H1 (cell line): Measurements from ENCODE around the gene EHHADH. TPM values are rescaled to one million over a fixed set of nuclear protein-coding genes. Genes with fewer than 3 reads are reported as not detected.

Experiments used
- CTCF ChIA-PET: fragments of 300-600 bp; sonication (Branson Sonifier 250); formaldehyde crosslinking; loops from one replicate; lab custom pipeline; 2021; ENCODE audit not compliant: partially characterized antibody; lab: Charles Lee
- POLR2A ChIA-PET: fragments of 300-600 bp; sonication (Branson Sonifier 250); formaldehyde crosslinking; loops from one replicate; lab custom pipeline; 2021; ENCODE audit warnings: inconsistent platforms; ENCODE audit not compliant: partially characterized antibody; lab: Charles Lee
- DNase-seq, 2 experiments: peaks; one replicate each; pipeline versions ENCODE4 v3.0.0 to v3.0.0-alpha.2; 2010 to 2022; ENCODE audit warnings: low spot score in 2 of 2, low read depth in 1 of 2, mixed read lengths in 1 of 2
- FAIRE-seq: peaks from 2 replicates; lab custom pipeline; 2011; peaks lifted over from hg19 to GRCh38; lab: Jason Lieb, UNC
- H2AFZ ChIP-seq: 2 replicates; pipeline ENCODE4 v1.8.1; 2012; ENCODE audit warnings: low read length, inconsistent platforms
- H2AK5ac ChIP-seq: 2 replicates; pipeline ENCODE4 v1.6.1; 2013; ENCODE audit warnings: low read depth, low read length
- H2BK120ac ChIP-seq: replicated peaks from 2 replicates; pipeline ENCODE3; 2013; ENCODE audit warnings: low read depth, low read length, inconsistent platforms
- H2BK12ac ChIP-seq: 2 replicates; pipeline ENCODE4 v1.6.1; 2013; ENCODE audit warnings: low read depth, low read length
- H2BK15ac ChIP-seq: 2 replicates; pipeline ENCODE4 v1.6.1; 2013; ENCODE audit warnings: low read length
- H2BK20ac ChIP-seq: 2 replicates; pipeline ENCODE4 v1.6.1; 2013; ENCODE audit warnings: low read length
- H2BK5ac ChIP-seq: 2 replicates; pipeline ENCODE4 v1.6.1; 2013; ENCODE audit warnings: low read depth, low read length
- H3K14ac ChIP-seq: 2 replicates; pipeline ENCODE4 v1.6.1; 2013; ENCODE audit warnings: inconsistent platforms; ENCODE audit not compliant: insufficient read length
- H3K18ac ChIP-seq: 2 replicates; pipeline ENCODE4 v1.6.1; 2013; ENCODE audit warnings: low read length; ENCODE audit errors: extremely low read depth
- H3K23ac ChIP-seq: 2 replicates; pipeline ENCODE4 v1.6.1; 2013; ENCODE audit warnings: inconsistent platforms; ENCODE audit not compliant: insufficient read length
- H3K23me2 ChIP-seq: 2 replicates; pipeline ENCODE4 v1.6.1; 2013; ENCODE audit warnings: low read depth, low read length
- H3K27ac ChIP-seq: 2 replicates; pipeline ENCODE4 v1.6.1; 2011; ENCODE audit warnings: low read depth, low read length, inconsistent platforms
- H3K27me3 ChIP-seq, 4 experiments: replicated peaks in 1 of 4; 1 replicate in 1 of 4; 2 replicates in 3 of 4; pipeline versions ENCODE4 v1.6.1 to v1.8.1; 2011 to 2013; ENCODE audit warnings: low read length in 3 of 4, mild to moderate bottlenecking in 3 of 4, inconsistent platforms in 2 of 4, mixed read lengths in 2 of 4, moderate library complexity in 1 of 4; ENCODE audit not compliant: control insufficient read depth in 3 of 4, insufficient read depth in 3 of 4; ENCODE audit errors: extremely low read depth in 1 of 4
- H3K36me3 ChIP-seq, 4 experiments: 2 replicates each; pipeline versions ENCODE4 v1.6.1 to v1.8.1; 2011 to 2013; ENCODE audit warnings: mild to moderate bottlenecking in 4 of 4, low read length in 3 of 4, moderate library complexity in 2 of 4, control low read depth in 1 of 4, inconsistent platforms in 1 of 4; ENCODE audit not compliant: insufficient read depth in 4 of 4, control insufficient read depth in 2 of 4
- H3K4ac ChIP-seq: replicated peaks from 2 replicates; pipeline ENCODE3; 2013; ENCODE audit warnings: low read length, low read depth, mixed read lengths, inconsistent platforms; ENCODE audit not compliant: insufficient read length
- H3K4me1 ChIP-seq, 4 experiments: replicated peaks in 1 of 4; 1 replicate in 1 of 4; 2 replicates in 3 of 4; pipeline versions ENCODE4 v1.6.1 to v1.8.1; 2011 to 2013; ENCODE audit warnings: low read length in 3 of 4, inconsistent platforms in 2 of 4, mixed read lengths in 1 of 4; ENCODE audit not compliant: insufficient read depth in 4 of 4, control insufficient read depth in 3 of 4
- H3K4me2 ChIP-seq, 2 experiments: 2 replicates each; pipeline versions ENCODE4 v1.6.1 to v1.8.1; 2011 to 2013; ENCODE audit warnings: low read depth in 2 of 2, low read length in 2 of 2, control low read depth in 1 of 2, inconsistent platforms in 1 of 2, mild to moderate bottlenecking in 1 of 2; ENCODE audit not compliant: insufficient read depth in 1 of 2
- H3K4me3 ChIP-seq, 4 experiments: fragments of 200-600, 300-600 bp in 1 of 4; sonication (generic), shearing (Covaris generic), sonication (Bioruptor Twin) in 1 of 4; 2 replicates each; pipeline versions ENCODE4 v1.5.1 to v1.8.1; 2011 to 2016; ENCODE audit warnings: low read length in 4 of 4, low read depth in 3 of 4, control low read depth in 2 of 4, inconsistent platforms in 2 of 4, mild to moderate bottlenecking in 2 of 4, mixed read lengths in 1 of 4, moderate library complexity in 1 of 4; ENCODE audit not compliant: insufficient read depth in 2 of 4; ENCODE audit errors: extremely low read depth in 1 of 4
- H3K56ac ChIP-seq: replicated peaks from 2 replicates; pipeline ENCODE3; 2013; ENCODE audit warnings: low read depth, mild to moderate bottlenecking, mixed read lengths, low read length, inconsistent platforms; ENCODE audit not compliant: insufficient read length
- H3K79me1 ChIP-seq: 2 replicates; pipeline ENCODE4 v1.6.1; 2013; ENCODE audit warnings: low read depth, low read length, control low read depth
- H3K79me2 ChIP-seq, 2 experiments: 2 replicates each; pipeline versions ENCODE4 v1.6.1 to v1.8.1; 2012 to 2013; ENCODE audit warnings: low read length in 2 of 2, mild to moderate bottlenecking in 2 of 2, inconsistent platforms in 1 of 2; ENCODE audit not compliant: insufficient read depth in 2 of 2, control insufficient read depth in 1 of 2
- H3K9ac ChIP-seq, 4 experiments: replicated peaks in 1 of 4; 1 replicate in 1 of 4; 2 replicates in 3 of 4; pipeline versions ENCODE4 v1.6.1 to v1.8.1; 2011 to 2013; ENCODE audit warnings: low read depth in 3 of 4, low read length in 3 of 4, control low read depth in 2 of 4, mild to moderate bottlenecking in 2 of 4, moderate library complexity in 2 of 4, inconsistent platforms in 1 of 4; ENCODE audit errors: extremely low read depth in 1 of 4
- H3K9me3 ChIP-seq, 2 experiments: 2 replicates each; pipeline versions ENCODE4 v1.6.1 to v1.8.1; 2012 to 2013; ENCODE audit warnings: mild to moderate bottlenecking in 2 of 2, moderate library complexity in 2 of 2, control low read depth in 1 of 2, inconsistent platforms in 1 of 2, low read depth in 1 of 2, low read length in 1 of 2, mixed read lengths in 1 of 2; ENCODE audit not compliant: insufficient read depth in 2 of 2
- H4K20me1 ChIP-seq, 2 experiments: replicated peaks in 1 of 2; 2 replicates each; pipeline versions ENCODE3 to v1.8.1; 2011 to 2013; ENCODE audit warnings: inconsistent platforms in 2 of 2, low read length in 2 of 2, mild to moderate bottlenecking in 1 of 2; ENCODE audit not compliant: insufficient read depth in 2 of 2, control insufficient read depth in 1 of 2
- H4K5ac ChIP-seq: 2 replicates; pipeline ENCODE4 v1.6.1; 2013; ENCODE audit warnings: low read length, low read depth, mixed read lengths, inconsistent platforms; ENCODE audit not compliant: insufficient read length
- H4K8ac ChIP-seq: 2 replicates; pipeline ENCODE4 v1.8.0; 2013; ENCODE audit warnings: mild to moderate bottlenecking, moderate library complexity, low read length, inconsistent platforms; ENCODE audit not compliant: insufficient read depth; ENCODE audit errors: extremely low read depth
- H4K91ac ChIP-seq: replicated peaks from 2 replicates; pipeline ENCODE3; 2013; ENCODE audit warnings: low read length, mixed read lengths, inconsistent platforms; ENCODE audit not compliant: insufficient read length
- BCL11A ChIP-seq, 2 experiments: IDR thresholded peaks; one replicate each; pipeline ENCODE4 v1.6.1; 2011; ENCODE audit warnings: low read depth in 2 of 2, low read length in 2 of 2, mild to moderate bottlenecking in 2 of 2
- RFX5 ChIP-seq: IDR thresholded peaks from 2 replicates; pipeline ENCODE4 v1.6.1; 2011; ENCODE audit warnings: low read depth, low read length, improper control_type of control experiment, borderline replicate concordance
- SIRT6 ChIP-seq: IDR thresholded peaks from one replicate; pipeline ENCODE4 v1.7.1; 2012; ENCODE audit warnings: low read length, inconsistent platforms
- SP4 ChIP-seq: IDR thresholded peaks from 2 replicates; pipeline ENCODE4 v1.6.1; 2012; ENCODE audit warnings: low read length, inconsistent platforms
- TBP ChIP-seq: IDR thresholded peaks from 2 replicates; pipeline ENCODE4 v1.6.1; 2011; ENCODE audit warnings: low read depth, low read length, improper control_type of control experiment
- ZNF274 ChIP-seq: IDR thresholded peaks from 2 replicates; pipeline ENCODE4 v1.7.0; 2012; ENCODE audit warnings: low read length, borderline replicate concordance; ENCODE audit errors: extremely low read depth
- WGBS, 2 experiments: shearing (Covaris generic) in 1 of 2; methylation state at CpG; one replicate each; pipeline versions ENCODE4 v1.1.6 to v1.1.7; 2013 to 2015; ENCODE audit warnings: low lambda C conversion rate in 2 of 2, mixed read lengths in 2 of 2, inconsistent platforms in 1 of 2, low coverage in 1 of 2, missing lambda C conversion rate in 1 of 2; ENCODE audit not compliant: insufficient replicate concordance in 2 of 2, insufficient coverage in 1 of 2, insufficient read length in 1 of 2; ENCODE audit errors: extremely low coverage in 1 of 2, missing lambda C conversion rate in 1 of 2; 5-methylcytosine and 5-hydroxymethylcytosine counted together
- polyA plus RNA-seq, 7 experiments: library from polyadenylated mRNA; depleted of rRNA in 3 of 7; stranded (reverse) in 5 of 7; unstranded in 2 of 7; fragments of >200 nt in 5 of 7; fragments of 200-250 nt in 2 of 7; gene quantifications; 1 replicate in 5 of 7; 2 replicates in 1 of 7; 4 replicates in 1 of 7; pipeline versions ENCODE4 v1.2.1 to v1.2.3, GENCODE V29; 2011 to 2013; ENCODE audit warnings: missing spikeins in 2 of 7, mixed read lengths in 2 of 7
- total RNA-seq: library from RNA; stranded (reverse); fragmentation: NEBNext Ultra II Directional; extraction: Animal tissue kit (Norgen Biotek cat#: 25700); gene quantifications from 2 replicates; pipeline ENCODE4 v1.2.1, GENCODE V29; 2021

Gene EHHADH
- total and polyA plus RNA-seq, 2 of the 8 experiments (the other 6 are each of a cell fraction or from before 2014, with no cell fraction given): 1.4 to 3.5 TPM

DNA sequence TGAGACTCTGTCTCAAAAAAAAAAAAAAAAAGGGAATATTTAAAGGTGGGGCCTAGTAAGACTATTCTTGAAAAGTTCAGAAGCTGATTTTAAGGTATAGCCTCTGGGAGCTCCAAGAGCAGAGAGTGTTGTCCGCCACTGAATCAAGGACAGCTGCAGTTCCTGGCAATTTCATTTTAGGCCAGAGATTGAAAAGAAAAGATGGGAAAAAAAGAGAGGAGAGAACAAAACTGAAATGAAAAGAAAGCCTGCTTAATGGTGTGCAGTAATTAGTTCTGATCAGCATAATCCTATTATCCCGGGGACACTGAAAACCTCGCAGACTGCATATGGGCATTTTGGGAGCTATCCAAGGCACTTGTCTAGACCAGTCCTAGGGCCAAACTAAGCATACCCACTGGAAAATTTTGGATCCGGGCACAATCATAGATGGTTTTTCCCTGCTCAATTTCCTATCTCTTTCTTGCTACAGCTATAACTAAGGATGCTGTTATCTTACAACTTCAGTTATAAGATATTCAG lies 43.2 kb downstream of the EHHADH start:
- Histone ChIP-seq H3K27ac (no peak overlapping the region), H3K56ac (no peak overlapping the region), H3K9me3 (no peaks in the 10 kb centered on the region), H3K4me3 (no peak overlapping the region), H3K23ac (no peak overlapping the region), H3K36me3 (no peaks in the 10 kb centered on the region), H2BK120ac (no peak overlapping the region), H4K8ac (no peak overlapping the region), H2BK12ac (no peak overlapping the region), H3K18ac (no peak overlapping the region), H4K20me1 (no peaks in the 10 kb centered on the region), H3K4me2 (no peak overlapping the region), H3K4ac (no peak overlapping the region), H4K91ac (no peak overlapping the region), H3K79me2 (no peaks in the 10 kb centered on the region), H3K9ac (no peak overlapping the region), H2BK20ac (no peak overlapping the region), H3K27me3 (no peaks in the 10 kb centered on the region), H4K5ac (no peak overlapping the region), H3K79me1 (no peaks in the 10 kb centered on the region), H2AFZ (no peak overlapping the region), H3K23me2 (no peaks in the 10 kb centered on the region), H3K4me1 (no peaks in the 10 kb centered on the region), H2AK5ac (no peak overlapping the region), H3K14ac (no peak overlapping the region), H2BK5ac (no peak overlapping the region), H2BK15ac (no peak overlapping the region)
- ChIA-PET CTCF (interaction anchor here (0.6 kb wide), 2 partner anchors 124 to 1209 kb away, joined by 3 read pairs; no protein-coding TSS in a partner anchor), POLR2A (no interaction called here)
- DNase-seq: no peak
- no peak for FAIRE-seq
- WGBS, 2 experiments: 91% methylated on average over 4 of the region's 4 CpGs; no CpG with 5 or more reads in 1 of the 2 experiments
- TF ChIP-seq SIRT6 (no peak), TBP (no peak), BCL11A (IDR thresholded peaks at IDR 0.05; ENCODE audit: low read depth in 2 of 2, low read length in 2 of 2) (no peak), ZNF274 (no peak), RFX5 (no peak), SP4 (no peak)
